Effector memory CD8-positive, alpha-beta T cell (primary cell): ENCODE measurements around the gene CEBPE.

Source experiments
- ATAC-seq: fragments of 150-1000 bp; cut with Tn5 transposase; replicated peaks from 2 replicates; pipeline ENCODE4 v1.10.0; 2021; ENCODE audit warnings: mild to moderate bottlenecking, moderate library complexity
- DNase-seq, 3 experiments: peaks; one replicate each; pipeline ENCODE4 v3.0.0; 2021
- H3K27ac Mint-ChIP-seq, 2 donors: one replicate each; pipeline ENCODE4 v1.8.0; 2022; ENCODE audit warnings: mild to moderate bottlenecking in 2 of 2, mixed read lengths in 2 of 2, moderate library complexity in 2 of 2
- H3K27me3 Mint-ChIP-seq, 2 donors: one replicate each; pipeline ENCODE4 v1.8.0; 2022; ENCODE audit warnings: mixed read lengths in 2 of 2
- H3K36me3 Mint-ChIP-seq: one replicate; pipeline ENCODE4 v1.8.0; 2022; ENCODE audit warnings: mild to moderate bottlenecking, moderate library complexity, mixed read lengths; ENCODE audit not compliant: insufficient read depth
- H3K4me1 Mint-ChIP-seq, 2 donors: one replicate each; pipeline ENCODE4 v1.8.0; 2022; ENCODE audit warnings: low read depth in 2 of 2, mixed read lengths in 2 of 2
- H3K4me3 Mint-ChIP-seq, 2 donors: one replicate each; pipeline ENCODE4 v1.8.0; 2022; ENCODE audit warnings: mild to moderate bottlenecking in 2 of 2, mixed read lengths in 2 of 2, moderate library complexity in 2 of 2
- H3K9me3 Mint-ChIP-seq, 2 donors: one replicate each; pipeline ENCODE4 v1.8.0; 2022; ENCODE audit warnings: mixed read lengths in 2 of 2

CEBPE gene

DNA sequence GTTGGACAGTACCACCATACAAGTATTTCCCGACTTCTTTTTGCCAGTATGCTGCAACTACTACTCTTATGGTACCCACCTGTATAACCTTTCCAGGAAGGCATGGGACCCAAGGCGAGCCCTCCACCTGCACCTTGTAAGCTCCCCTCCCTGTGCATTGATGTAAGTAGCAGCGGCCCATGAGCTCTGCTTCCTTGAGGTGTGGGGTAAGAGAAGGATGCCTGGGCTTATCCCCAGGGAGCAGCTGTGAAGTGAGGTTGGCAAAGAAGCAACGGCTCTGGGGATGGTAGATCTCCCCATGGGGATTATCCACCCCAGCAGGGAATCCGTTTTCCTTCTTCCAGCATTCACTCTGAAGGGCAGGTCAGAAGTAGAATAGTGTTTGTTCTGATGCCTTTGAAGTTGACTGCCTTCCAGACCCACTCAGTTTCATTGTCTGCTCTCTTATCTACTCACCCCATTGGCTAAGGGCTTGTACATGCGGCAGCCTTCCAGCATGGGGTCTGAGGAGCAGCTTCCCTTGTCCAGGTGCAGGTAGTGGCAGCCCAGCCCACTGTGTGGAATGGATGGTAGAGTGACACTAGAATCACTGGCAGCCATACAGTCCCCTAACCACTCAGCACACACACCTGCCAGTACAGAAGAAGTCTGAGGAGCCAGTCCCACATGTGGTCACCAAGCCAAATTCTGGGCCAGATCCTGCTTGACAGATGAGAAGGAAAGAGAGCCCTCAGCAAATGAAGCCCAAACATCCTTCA lies 17.7 kb downstream of the CEBPE start:
- H3K27me3 Mint-ChIP-seq = peaks cover 9 to 15% of the 10 kb centered on the region in 2 donors
- H3K36me3 Mint-ChIP-seq = peaks cover 7% of the 10 kb centered on the region
- DNase-seq = no peak
- peaks cover 13 to 14% of the 10 kb centered on the region in 2 donors for H3K4me1 Mint-ChIP-seq
- no peak overlapping the region for H3K4me3 Mint-ChIP-seq
- ATAC-seq = no peak
- H3K9me3 Mint-ChIP-seq = no peaks in the 10 kb centered on the region
- no peak overlapping the region for H3K27ac Mint-ChIP-seq

DNA sequence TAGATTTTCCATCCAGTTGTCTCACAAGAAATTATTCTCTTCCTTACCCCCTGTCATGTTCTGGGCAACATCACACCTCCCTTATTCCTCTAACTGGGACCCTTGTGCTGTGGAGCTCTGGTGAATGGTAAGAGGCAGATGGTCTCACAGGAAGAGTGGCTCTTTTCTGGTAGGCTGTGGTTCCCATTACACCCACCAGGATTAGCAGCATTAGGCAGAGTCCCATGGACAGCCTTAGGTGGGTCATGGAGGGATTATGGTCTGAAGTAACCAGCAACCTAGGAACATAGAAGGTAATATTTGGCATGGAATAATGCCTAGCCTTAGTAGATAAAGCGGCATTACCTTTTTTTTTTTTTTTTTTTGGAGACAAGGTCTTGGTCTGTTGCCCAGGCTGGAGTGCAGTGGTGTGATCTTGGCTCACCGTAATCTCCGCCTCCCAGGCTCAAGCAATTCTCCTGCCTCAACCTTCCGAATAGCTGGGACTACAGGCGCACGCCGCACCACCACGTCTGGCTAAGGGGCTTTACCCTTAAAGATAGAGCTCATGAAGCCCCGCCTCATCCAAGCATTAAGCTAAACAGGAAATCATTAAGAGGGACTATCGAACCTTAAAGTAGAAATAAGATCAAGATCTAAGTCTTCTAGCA lies 19.7 kb downstream of the CEBPE start:
- H3K36me3 Mint-ChIP-seq = peaks cover 7% of the 10 kb centered on the region
- H3K4me1 Mint-ChIP-seq = peaks cover 13 to 14% of the 10 kb centered on the region in 2 donors
- H3K4me3 Mint-ChIP-seq = no peak overlapping the region
- DNase-seq = no peak
- no peaks in the 10 kb centered on the region for H3K9me3 Mint-ChIP-seq
- H3K27me3 Mint-ChIP-seq = peaks cover 0 to 4% of the 10 kb centered on the region in 2 donors
- H3K27ac Mint-ChIP-seq = peak overlapping the region in 1 of 2 donors; percentile 3
- no peak for ATAC-seq

DNA sequence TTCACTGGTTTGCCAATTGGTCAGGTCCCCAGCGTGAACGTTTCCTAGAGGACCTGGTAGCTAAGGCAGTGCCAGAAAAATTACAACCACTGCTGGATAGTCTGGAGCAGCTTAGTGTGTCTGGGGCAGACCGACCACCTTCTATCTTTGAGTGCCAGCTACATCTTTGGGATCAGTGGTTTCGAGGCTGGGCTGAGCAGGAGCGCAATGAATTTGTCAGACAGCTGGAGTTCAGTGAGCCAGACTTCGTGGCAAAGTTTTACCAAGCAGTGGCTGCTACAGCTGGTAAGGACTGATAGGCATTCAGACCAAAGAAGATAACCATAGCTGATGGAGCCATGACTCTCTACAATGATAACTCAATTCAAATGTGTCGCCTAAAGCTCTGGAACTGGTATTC lies 21.3 kb downstream of the CEBPE start:
- no peak for DNase-seq
- Mint-ChIP-seq H3K27ac (no peak overlapping the region), H3K4me1 (peaks cover 20 to 23% of the 10 kb centered on the region in 2 donors)

DNA sequence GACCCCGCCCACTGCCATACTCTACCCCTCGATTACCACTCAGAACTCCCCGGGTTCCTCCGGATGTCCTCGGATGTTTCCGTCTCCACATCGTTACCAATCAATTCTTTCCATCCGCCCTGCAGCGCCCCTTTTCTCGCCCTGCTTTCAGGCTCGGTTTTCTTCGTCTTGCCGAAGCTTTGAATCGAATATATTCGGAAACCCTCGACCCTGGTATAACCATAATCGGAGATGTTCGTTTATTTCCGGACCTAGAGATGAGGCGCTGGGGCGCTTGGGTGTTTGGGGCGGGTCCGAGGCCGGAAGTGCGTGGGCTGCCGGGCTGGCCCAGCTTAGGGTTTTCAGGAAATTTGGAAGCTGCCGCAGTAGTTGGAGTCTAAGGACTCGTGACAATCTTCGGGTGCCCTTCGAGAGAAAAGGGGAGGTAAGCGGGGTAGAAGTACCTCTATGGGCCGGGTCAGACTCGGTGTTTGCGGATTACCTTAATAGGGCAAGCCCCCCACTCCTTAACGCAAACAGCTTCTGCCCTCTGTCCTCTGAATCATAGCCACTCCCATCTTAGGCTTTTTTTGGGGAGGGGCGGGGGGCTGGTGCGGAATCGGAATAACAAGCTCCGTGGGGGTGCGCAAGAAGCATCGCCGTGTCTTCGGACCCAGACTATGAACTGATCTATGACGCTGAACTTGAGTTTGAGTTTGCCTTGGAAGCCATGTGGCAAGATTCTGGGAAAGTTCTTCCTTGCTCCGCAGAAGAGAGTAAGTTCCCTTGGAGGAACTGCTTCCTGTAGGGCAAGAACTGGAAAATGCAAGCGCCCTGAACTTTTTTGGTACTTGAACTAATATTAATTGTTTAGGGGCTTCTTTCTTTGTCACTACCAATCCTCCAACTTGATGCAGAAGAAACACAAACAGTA lies 23.6 kb downstream of the CEBPE start, which contains the start of gene C14orf119:
Gene C14orf119 (plus strand): TSS at position 310 of the 913 bp plus-strand sequence. CDS start 2,154 bp downstream, outside the sequence.
- peaks cover 24 to 38% of the 10 kb centered on the region in 2 donors for H3K4me1 Mint-ChIP-seq
- peaks cover 20% of the 10 kb centered on the region for H3K36me3 Mint-ChIP-seq

More for the DNA sequence above, 21.3 kb downstream of the CEBPE start:
- H3K9me3 Mint-ChIP-seq = no peaks in the 10 kb centered on the region
- H3K36me3 Mint-ChIP-seq = peaks cover 7% of the 10 kb centered on the region
- ATAC-seq = no peak
- H3K27me3 Mint-ChIP-seq = no peaks in the 10 kb centered on the region
- no peak overlapping the region for H3K4me3 Mint-ChIP-seq

DNA sequence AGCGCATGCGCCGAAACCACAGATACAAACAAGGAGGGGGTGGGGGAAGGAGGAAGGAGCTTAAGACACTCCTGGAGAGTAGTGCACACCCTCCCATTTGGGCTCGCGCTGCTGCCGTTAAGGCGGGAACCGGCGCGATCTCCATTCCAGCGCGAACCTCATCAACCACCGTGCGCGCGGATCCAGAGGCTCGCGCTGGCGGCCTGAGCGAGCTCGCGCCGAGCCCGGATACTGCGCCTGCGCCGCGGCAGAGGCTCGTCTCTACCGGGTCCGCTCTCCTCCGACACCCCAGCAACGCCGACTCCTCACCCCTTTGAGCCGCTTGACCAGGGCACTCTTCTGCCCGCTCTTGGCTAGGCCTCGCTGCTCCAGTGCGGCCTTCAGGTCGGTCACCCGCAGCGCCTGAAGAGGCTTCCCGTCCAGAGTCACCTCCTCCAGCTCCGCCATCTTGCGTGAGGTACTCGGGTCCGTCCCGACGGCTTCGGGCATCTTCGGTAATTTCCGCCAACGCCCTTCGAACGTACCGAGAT lies 24.3 kb downstream of the CEBPE start, which contains the start of gene ACIN1:
Gene ACIN1 (minus strand): TSS at position 471 of the 530 bp plus-strand sequence. CDS start 24 bp downstream, at position 447.
- Mint-ChIP-seq H3K4me1 (peaks cover 24 to 44% of the 10 kb centered on the region in 2 donors), H3K4me3 (no peak within 1 kb of the TSS), H3K27ac (no peak within 1 kb of the TSS), H3K9me3 (no peaks in the 10 kb centered on the region), H3K36me3 (peaks cover 24% of the 10 kb centered on the region), H3K27me3 (no peaks in the 10 kb centered on the region)
- peak; percentile 41 for ATAC-seq
- DNase-seq = no peak

More for the DNA sequence above, 23.6 kb downstream of the CEBPE start, which contains the start of gene C14orf119:
- H3K27me3 Mint-ChIP-seq = no peaks in the 10 kb centered on the region
- no peaks in the 10 kb centered on the region for H3K9me3 Mint-ChIP-seq
- H3K27ac Mint-ChIP-seq = no peak within 1 kb of the TSS
- peak; percentile 100 for DNase-seq
- no peak within 1 kb of the TSS for H3K4me3 Mint-ChIP-seq
- ATAC-seq = peak; percentile 85

DNA sequence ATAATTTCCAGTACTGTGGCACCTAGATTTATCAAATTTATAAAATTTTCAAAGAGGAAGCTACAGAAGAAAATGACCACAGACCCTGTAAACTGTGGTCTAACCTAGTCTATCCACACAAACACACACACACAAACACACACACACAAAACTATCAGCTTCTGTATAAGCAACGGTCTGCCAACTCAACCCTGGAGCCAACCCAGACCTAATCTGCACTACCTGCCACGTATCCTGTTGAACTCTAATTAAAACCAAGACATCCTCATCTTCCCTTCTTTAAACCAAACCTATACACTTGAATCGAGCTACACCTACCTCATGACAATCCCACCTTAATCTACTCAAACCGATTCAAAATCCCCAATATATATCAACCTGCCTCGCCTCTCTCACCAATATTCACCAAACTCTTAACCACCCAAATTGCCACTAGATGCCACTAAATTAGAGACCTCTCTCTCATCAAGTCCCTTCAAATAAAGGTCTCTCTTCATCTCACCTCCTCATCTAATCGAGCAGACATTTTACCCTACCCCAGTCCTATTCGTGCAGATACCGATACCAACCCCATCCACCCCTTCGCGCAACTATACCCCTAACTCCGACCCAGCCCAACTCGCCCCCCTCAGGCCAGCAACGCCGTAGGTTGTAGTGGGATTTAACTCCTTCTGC lies 24.9 kb downstream of the CEBPE start:
- H3K36me3 Mint-ChIP-seq = peaks cover 29% of the 10 kb centered on the region
- no peak overlapping the region for H3K27ac Mint-ChIP-seq
- no peaks in the 10 kb centered on the region for H3K27me3 Mint-ChIP-seq
- H3K4me1 Mint-ChIP-seq = peaks cover 20 to 48% of the 10 kb centered on the region in 2 donors
- ATAC-seq = peak; percentile 21
- no peak for DNase-seq
- H3K4me3 Mint-ChIP-seq = no peak overlapping the region
- no peaks in the 10 kb centered on the region for H3K9me3 Mint-ChIP-seq

DNA sequence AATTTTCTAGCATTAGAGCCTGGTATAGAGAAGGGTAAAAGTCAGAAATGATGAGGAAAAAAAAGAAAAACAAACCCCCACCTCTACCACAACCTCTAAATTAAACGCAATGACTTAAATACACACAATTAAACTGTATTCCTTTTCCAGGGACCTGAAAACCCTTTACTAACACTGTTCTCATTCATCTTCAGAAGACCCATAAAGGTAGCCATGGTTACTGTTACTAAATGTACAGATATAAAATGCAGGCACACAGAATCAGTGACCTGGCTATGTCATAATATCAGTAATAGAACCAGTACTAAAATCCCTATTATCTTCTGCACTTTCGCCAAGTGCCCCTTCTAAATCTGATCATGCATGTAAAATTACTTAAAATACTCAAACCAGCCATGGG lies 25.5 kb downstream of the CEBPE start:
- H3K4me1 Mint-ChIP-seq = peaks cover 20 to 48% of the 10 kb centered on the region in 2 donors
- peaks cover 35% of the 10 kb centered on the region for H3K36me3 Mint-ChIP-seq
- DNase-seq (no peak), ATAC-seq (no peak)
- peak overlapping the region in 1 of 2 donors; percentile 24 for H3K4me3 Mint-ChIP-seq
- no peaks in the 10 kb centered on the region for H3K9me3 Mint-ChIP-seq
- H3K27ac Mint-ChIP-seq = no peak overlapping the region
- H3K27me3 Mint-ChIP-seq = no peaks in the 10 kb centered on the region

DNA sequence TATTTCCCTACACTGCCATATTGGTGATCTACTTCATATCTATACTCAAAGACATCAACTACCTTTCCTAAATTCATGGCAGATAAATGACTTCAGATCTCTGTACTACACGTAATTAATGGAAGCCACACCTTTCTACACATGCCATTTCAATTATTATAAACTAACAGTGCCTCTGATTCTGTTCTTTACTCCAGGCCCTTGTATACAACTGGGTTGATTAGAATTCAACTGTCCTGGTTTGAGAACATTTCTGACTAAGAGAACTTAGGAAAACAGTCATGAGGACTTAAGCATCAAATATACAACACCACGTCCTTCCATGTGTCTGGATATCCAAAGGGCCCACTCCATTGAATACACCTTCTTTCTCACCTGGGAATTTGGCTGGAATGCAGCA lies 26.0 kb downstream of the CEBPE start:
- peak overlapping the region in 1 of 2 donors; percentile 24 for H3K4me3 Mint-ChIP-seq
- no peak overlapping the region for H3K27ac Mint-ChIP-seq
- no peaks in the 10 kb centered on the region for H3K27me3 Mint-ChIP-seq
- H3K9me3 Mint-ChIP-seq = no peaks in the 10 kb centered on the region
- H3K4me1 Mint-ChIP-seq = peaks cover 20 to 48% of the 10 kb centered on the region in 2 donors
- no peak for ATAC-seq
- H3K36me3 Mint-ChIP-seq = peaks cover 37% of the 10 kb centered on the region
- no peak for DNase-seq

DNA sequence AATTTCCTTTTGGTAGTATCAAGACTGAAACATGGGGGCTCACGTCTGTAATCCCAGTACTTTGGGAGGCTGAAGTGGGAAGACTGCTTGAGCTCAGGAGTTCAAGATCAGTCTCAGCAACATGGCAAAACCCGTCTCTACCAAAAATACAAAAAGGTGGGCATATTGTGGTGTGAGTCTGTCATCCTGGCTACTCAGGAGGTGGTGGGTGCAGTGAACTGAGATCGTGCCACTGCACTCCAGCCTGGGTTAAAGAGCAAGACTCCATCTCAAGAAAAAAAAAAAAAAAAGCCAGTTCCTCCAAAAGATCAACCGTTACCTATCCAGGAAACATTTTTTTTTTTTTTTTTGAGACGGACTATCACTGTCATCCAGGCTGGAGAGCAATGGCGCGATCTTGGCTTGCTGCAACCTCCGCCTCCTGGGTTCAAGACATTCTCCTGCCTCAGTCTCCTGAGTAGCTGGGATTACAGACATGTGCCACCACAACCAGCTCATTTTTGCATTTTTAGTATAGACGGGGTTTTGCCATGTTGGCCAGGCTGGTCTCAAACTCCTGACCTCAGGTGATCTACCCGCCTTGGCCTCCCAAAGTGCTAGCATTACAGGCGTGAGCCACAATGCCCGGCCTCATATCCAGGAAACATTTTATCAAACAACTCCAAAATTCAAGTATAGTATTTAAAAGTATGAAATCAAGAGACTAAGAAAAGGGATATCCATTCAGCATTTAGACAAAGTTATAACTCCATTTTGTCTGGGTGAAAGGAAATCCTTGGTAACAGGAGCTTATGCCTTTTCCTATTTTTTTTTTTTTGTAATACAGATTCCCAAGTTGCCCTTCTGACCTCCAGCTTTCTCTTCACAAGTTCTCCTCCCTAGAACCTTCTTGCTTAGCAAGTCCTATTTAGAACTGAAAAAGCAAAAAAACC lies 27.5 kb downstream of the CEBPE start:
- peaks cover 19 to 47% of the 10 kb centered on the region in 2 donors for H3K4me1 Mint-ChIP-seq
- no peaks in the 10 kb centered on the region for H3K27me3 Mint-ChIP-seq
- H3K36me3 Mint-ChIP-seq = peaks cover 52% of the 10 kb centered on the region
- H3K9me3 Mint-ChIP-seq = no peaks in the 10 kb centered on the region
- no peak for ATAC-seq
- DNase-seq = no peak
- H3K27ac Mint-ChIP-seq = no peak overlapping the region
- H3K4me3 Mint-ChIP-seq = no peak overlapping the region

DNA sequence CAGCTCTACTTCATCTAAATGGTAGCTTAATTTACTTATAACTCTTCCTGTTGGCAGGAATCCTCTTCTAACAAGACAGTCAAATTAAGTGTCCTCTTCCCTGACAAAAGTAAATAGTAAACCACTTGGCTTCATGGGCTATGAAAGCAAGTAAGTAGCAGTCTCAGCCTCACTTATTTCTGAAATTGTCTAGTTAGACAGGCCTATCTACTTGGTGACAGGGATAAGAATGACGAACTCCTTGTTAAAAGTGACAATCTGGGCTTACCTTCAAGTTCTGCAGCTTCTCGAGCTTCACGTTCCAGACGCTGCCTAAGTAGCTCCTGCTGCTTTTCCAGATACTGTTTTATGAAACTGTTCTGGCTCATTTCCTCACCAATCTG lies 28.8 kb downstream of the CEBPE start:
- H3K4me1 Mint-ChIP-seq = peaks cover 18 to 51% of the 10 kb centered on the region in 2 donors
- DNase-seq = no peak
- no peaks in the 10 kb centered on the region for H3K27me3 Mint-ChIP-seq
- H3K4me3 Mint-ChIP-seq = no peak overlapping the region
- no peaks in the 10 kb centered on the region for H3K9me3 Mint-ChIP-seq
- ATAC-seq = no peak
- no peak overlapping the region for H3K27ac Mint-ChIP-seq
- peaks cover 65% of the 10 kb centered on the region for H3K36me3 Mint-ChIP-seq

DNA sequence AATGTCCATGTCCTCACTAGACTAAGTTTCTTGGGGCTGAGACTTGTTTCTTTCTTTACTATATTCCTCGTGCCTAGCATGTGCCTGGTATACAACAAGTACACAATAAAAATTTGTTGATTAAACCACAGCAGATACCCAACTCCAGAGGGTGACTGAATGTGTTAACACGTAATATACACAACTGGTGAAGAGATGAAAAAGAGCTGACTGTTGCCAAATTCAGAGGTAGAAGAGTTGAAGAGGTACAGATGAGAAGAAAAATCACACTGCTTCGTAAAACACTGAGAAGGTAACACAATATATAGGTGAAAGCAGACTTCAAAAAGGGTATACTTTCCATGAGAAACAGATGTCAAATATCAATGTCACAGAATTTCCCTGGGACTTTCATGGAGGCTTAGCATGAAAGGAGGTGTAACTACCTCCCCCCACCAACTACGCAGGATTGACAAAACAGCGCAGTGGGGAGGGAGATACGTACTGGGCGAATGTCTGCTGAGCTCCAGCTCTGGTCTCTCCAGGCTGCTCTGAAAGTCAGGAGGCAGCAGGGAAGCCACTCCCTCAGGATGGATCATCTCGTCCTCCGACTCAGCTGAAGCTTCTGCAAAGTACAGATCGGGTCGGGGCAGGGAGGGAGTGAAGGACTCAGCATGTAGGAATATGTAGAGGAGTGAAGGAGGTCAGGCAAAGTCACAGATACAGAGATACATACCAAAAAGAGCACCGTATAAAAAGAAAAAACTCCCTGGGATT lies 29.4 kb downstream of the CEBPE start:
- Mint-ChIP-seq H3K4me3 (no peak overlapping the region), H3K4me1 (peaks cover 18 to 54% of the 10 kb centered on the region in 2 donors), H3K27ac (peak overlapping the region in 1 of 2 donors; percentile 39), H3K36me3 (peaks cover 71% of the 10 kb centered on the region), H3K9me3 (no peaks in the 10 kb centered on the region), H3K27me3 (no peaks in the 10 kb centered on the region)
- DNase-seq (no peak), ATAC-seq (no peak)
